Ishikawa (cell line): ENCODE data around the gene ZBTB47.

Source experiments
- CEBPB ChIP-seq: IDR thresholded peaks from 2 replicates; pipeline ENCODE4 v1.6.1; 2012
- CREB1 ChIP-seq: IDR thresholded peaks from 2 replicates; pipeline ENCODE4 v1.6.1; 2012; ENCODE audit warnings: low read depth
- EGR1 ChIP-seq: IDR thresholded peaks from 2 replicates; pipeline ENCODE4 v1.6.1; 2012
- EP300 ChIP-seq: IDR thresholded peaks from 2 replicates; pipeline ENCODE4 v1.6.1; 2012; ENCODE audit warnings: borderline replicate concordance
- FOXM1 ChIP-seq: IDR thresholded peaks from 2 replicates; pipeline ENCODE4 v1.6.1; 2012; ENCODE audit warnings: low read depth, borderline replicate concordance
- MAX ChIP-seq: IDR thresholded peaks from 2 replicates; pipeline ENCODE4 v1.6.1; 2012
- NFIC ChIP-seq: IDR thresholded peaks from 2 replicates; pipeline ENCODE4 v1.6.1; 2012
- RAD21 ChIP-seq: IDR thresholded peaks from 2 replicates; pipeline ENCODE4 v1.6.1; 2012; ENCODE audit warnings: low read depth
- REST ChIP-seq: IDR thresholded peaks from 2 replicates; pipeline ENCODE4 v1.6.1; 2012; ENCODE audit warnings: low read depth, mild to moderate bottlenecking
- TAF1 ChIP-seq: IDR thresholded peaks from 2 replicates; pipeline ENCODE4 v1.6.1; 2012; ENCODE audit warnings: low read depth, mild to moderate bottlenecking
- TCF12 ChIP-seq: IDR thresholded peaks from 2 replicates; pipeline ENCODE4 v1.6.1; 2012; ENCODE audit warnings: low read depth
- TEAD4 ChIP-seq: IDR thresholded peaks from 2 replicates; pipeline ENCODE4 v1.6.1; 2012
- USF1 ChIP-seq: IDR thresholded peaks from 2 replicates; pipeline ENCODE4 v1.6.1; 2012
- YY1 ChIP-seq: IDR thresholded peaks from 2 replicates; pipeline ENCODE4 v1.6.1; 2012; ENCODE audit warnings: low read depth
- ZBTB7A ChIP-seq: IDR thresholded peaks from 2 replicates; pipeline ENCODE4 v1.6.1; 2012; ENCODE audit warnings: low read depth

The ZBTB47 gene

GRCh38 chr3:42654331-42655201 lies 1.1 kb downstream of the ZBTB47 start:
- TF ChIP-seq USF1 (peak; percentile 85), CREB1 (no peak), YY1 (peak; percentile 57; the same call in 1 of the 2 replicates), TEAD4 (peak; percentile 85), NFIC (0 out of 2 replicates have a peak, but pooled peaks have one; percentile 7), MAX (peak; percentile 97), TCF12 (peak; percentile 62; the same call in 1 of the 2 replicates), ZBTB7A (peak; percentile 83), EGR1 (no peak; the same call in 1 of the 2 replicates)

GRCh38 chr3:42655331-42655888 lies 1.9 kb downstream of the ZBTB47 start:
- TF ChIP-seq RAD21 (no peak), USF1 (no peak), REST (no peak), EP300 (peak; percentile 69), EGR1 (0 out of 2 replicates have a peak, but pooled peaks have one; percentile 42), CEBPB (no peak), ZBTB7A (no peak), FOXM1 (no peak), TEAD4 (no peak), NFIC (peak; percentile 80), MAX (no peak), CREB1 (no peak), YY1 (no peak), TCF12 (peak; percentile 36; the same call in 1 of the 2 replicates)

- no peak for TF ChIP-seq EGR1
- no peak for TF ChIP-seq MAX
- no peak for TF ChIP-seq CREB1
- TF ChIP-seq TEAD4 = no peak
- no peak for TF ChIP-seq ZBTB7A
- TF ChIP-seq NFIC = no peak
- no peak for TF ChIP-seq TCF12
- TF ChIP-seq YY1 = no peak
- TF ChIP-seq EP300 = no peak
- no peak for TF ChIP-seq USF1
- TF ChIP-seq REST = no peak
- TF ChIP-seq FOXM1 = no peak
Measured at GRCh38 chr3:42655980-42656679, 2.6 kb downstream of the ZBTB47 start.

- TF ChIP-seq USF1 (no peak), EGR1 (no peak), RAD21 (no peak), CEBPB (no peak), CREB1 (no peak), TCF12 (no peak), EP300 (no peak), TAF1 (no peak), FOXM1 (no peak), MAX (no peak), REST (no peak)
Measured at GRCh38 chr3:42656680-42657610, 3.4 kb downstream of the ZBTB47 start.
